ENCODE measurements around the gene EXOC3. TPM values are rescaled to one million over a fixed set of nuclear protein-coding genes. Genes with fewer than 3 reads are reported as not detected.

EXOC3 gene
- total RNA-seq, 1 experiment from 2014 or later: 52.4 TPM

DNA sequence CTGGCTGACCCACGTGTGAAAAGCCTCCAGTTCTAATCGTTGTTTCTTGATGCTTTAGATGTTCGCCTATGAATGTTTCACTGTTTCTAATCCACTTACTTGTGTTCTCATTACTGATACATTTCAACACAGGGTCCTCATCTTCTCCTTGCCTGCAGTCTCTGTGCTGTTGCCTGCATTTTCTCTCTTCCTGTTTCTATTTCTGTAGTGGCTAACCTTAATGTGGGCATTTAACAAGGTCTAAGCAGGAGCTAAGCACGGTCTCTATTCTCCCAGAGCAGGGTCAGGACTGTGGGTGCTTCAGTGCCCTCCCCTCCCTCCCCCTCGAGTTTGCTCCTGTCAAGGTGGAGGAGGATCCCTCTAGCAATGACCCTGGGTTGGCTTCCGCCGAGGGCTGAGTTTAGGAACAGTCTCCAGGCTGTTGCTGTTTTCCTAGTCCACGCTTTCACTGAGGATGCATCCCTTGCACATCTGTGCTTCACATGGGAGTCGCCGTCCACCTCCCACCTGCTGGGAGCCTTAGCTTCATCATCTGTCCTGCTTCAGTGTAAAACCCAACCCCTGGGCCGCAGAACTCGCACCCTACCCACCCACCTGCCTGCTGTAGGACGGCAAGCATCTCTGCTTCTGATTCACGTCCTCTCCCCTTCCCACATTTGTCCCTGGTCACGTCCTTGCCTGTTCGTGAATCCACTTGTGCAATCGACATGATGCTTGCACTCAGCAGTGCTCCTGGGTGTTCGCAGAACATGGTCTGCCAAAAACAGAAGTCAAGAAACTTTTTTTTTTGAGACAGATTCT, 2.4 kb upstream of the EXOC3 start:
- Histone ChIP-seq H2AFZ (ENCODE audit: low read depth, low read length, poor library complexity, severe bottlenecking) (no peak overlapping the region), H3K4me2 (ENCODE audit: low read length) (no peak overlapping the region), H3K79me2 (ENCODE audit: insufficient read depth, low read length) (peaks cover 30% of the 10 kb centered on the region), H3K36me3 (ENCODE audit: control insufficient read depth in 1 of 2, insufficient read depth in 2 of 2, low read length in 2 of 2) (no peaks in the 10 kb centered on the region), H3K9me3 (ENCODE audit: control insufficient read depth in 1 of 2, insufficient read depth in 1 of 2, low read depth in 1 of 2, low read length in 2 of 2) (no peaks in the 10 kb centered on the region), H3K4me3 (replicated peaks in 1 of 2; ENCODE audit: low read depth in 1 of 2, low read length in 2 of 2) (no peak overlapping the region), H3K4me1 (ENCODE audit: control insufficient read depth in 1 of 2, insufficient read depth in 2 of 2, low read length in 2 of 2) (peaks cover 12 to 22% of the 10 kb centered on the region in 2 experiments), H3K27ac (ENCODE audit: low read depth, low read length) (no peak overlapping the region), H3K9me2 (ENCODE audit: insufficient read depth) (no peaks in the 10 kb centered on the region), H4K20me1 (ENCODE audit: insufficient read depth) (0 out of 2 replicates have a peak, but pooled peaks cover 3% of the 10 kb centered on the region), H3K9ac (ENCODE audit: low read length) (no peak overlapping the region), H3K27me3 (ENCODE audit: insufficient read depth, low read length) (no peaks in the 10 kb centered on the region)
- no peak for DNase-seq (ENCODE audit: low read depth, low spot score)
- TF ChIP-seq, protein P1, sequence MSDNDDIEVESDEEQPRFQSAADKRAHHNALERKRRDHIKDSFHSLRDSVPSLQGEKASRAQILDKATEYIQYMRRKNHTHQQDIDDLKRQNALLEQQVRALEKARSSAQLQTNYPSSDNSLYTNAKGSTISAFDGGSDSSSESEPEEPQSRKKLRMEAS (IDR thresholded peaks at IDR 0.05): no peak
- TF ChIP-seq SIN3A (IDR thresholded peaks at IDR 0.05; ENCODE audit: low read depth) (no peak), YY1 (IDR thresholded peaks at IDR 0.05; ENCODE audit: extremely low read depth, insufficient replicate concordance, low read depth, low read length) (no peak), SRF (IDR thresholded peaks at IDR 0.05; ENCODE audit: low read depth) (no peak), ZNF274 (IDR thresholded peaks at IDR 0.05; ENCODE audit: low read depth, low read length) (no peak), RAD21 (IDR thresholded peaks at IDR 0.05; ENCODE audit: low read depth) (no peak), ELF1 (IDR thresholded peaks at IDR 0.05; ENCODE audit: borderline replicate concordance, low read depth) (no peak), ZFX (IDR thresholded peaks at IDR 0.05) (no peak), JUND (IDR thresholded peaks at IDR 0.05) (no peak), CEBPB (IDR thresholded peaks at IDR 0.05; ENCODE audit: low read depth) (no peak), SP1 (IDR thresholded peaks at IDR 0.05; ENCODE audit: low read depth) (no peak), FOSL1 (IDR thresholded peaks at IDR 0.05; ENCODE audit: low read depth) (no peak), CBX3 (IDR thresholded peaks at IDR 0.05; ENCODE audit: low read depth) (no peak)
- TF ChIP-seq, protein P2, sequence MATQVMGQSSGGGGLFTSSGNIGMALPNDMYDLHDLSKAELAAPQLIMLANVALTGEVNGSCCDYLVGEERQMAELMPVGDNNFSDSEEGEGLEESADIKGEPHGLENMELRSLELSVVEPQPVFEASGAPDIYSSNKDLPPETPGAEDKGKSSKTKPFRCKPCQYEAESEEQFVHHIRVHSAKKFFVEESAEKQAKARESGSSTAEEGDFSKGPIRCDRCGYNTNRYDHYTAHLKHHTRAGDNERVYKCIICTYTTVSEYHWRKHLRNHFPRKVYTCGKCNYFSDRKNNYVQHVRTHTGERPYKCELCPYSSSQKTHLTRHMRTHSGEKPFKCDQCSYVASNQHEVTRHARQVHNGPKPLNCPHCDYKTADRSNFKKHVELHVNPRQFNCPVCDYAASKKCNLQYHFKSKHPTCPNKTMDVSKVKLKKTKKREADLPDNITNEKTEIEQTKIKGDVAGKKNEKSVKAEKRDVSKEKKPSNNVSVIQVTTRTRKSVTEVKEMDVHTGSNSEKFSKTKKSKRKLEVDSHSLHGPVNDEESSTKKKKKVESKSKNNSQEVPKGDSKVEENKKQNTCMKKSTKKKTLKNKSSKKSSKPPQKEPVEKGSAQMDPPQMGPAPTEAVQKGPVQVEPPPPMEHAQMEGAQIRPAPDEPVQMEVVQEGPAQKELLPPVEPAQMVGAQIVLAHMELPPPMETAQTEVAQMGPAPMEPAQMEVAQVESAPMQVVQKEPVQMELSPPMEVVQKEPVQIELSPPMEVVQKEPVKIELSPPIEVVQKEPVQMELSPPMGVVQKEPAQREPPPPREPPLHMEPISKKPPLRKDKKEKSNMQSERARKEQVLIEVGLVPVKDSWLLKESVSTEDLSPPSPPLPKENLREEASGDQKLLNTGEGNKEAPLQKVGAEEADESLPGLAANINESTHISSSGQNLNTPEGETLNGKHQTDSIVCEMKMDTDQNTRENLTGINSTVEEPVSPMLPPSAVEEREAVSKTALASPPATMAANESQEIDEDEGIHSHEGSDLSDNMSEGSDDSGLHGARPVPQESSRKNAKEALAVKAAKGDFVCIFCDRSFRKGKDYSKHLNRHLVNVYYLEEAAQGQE (IDR thresholded peaks at IDR 0.05; ENCODE audit: low read depth): no peak
- TF ChIP-seq, protein P3, sequence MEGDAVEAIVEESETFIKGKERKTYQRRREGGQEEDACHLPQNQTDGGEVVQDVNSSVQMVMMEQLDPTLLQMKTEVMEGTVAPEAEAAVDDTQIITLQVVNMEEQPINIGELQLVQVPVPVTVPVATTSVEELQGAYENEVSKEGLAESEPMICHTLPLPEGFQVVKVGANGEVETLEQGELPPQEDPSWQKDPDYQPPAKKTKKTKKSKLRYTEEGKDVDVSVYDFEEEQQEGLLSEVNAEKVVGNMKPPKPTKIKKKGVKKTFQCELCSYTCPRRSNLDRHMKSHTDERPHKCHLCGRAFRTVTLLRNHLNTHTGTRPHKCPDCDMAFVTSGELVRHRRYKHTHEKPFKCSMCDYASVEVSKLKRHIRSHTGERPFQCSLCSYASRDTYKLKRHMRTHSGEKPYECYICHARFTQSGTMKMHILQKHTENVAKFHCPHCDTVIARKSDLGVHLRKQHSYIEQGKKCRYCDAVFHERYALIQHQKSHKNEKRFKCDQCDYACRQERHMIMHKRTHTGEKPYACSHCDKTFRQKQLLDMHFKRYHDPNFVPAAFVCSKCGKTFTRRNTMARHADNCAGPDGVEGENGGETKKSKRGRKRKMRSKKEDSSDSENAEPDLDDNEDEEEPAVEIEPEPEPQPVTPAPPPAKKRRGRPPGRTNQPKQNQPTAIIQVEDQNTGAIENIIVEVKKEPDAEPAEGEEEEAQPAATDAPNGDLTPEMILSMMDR (IDR thresholded peaks at IDR 0.05 in 2 of 3, conservative IDR thresholded peaks at IDR 0.05 in 1 of 3; ENCODE audit: borderline replicate concordance in 1 of 3, insufficient read depth in 1 of 3, low read depth in 2 of 3, low read length in 2 of 3): no peak
- TF ChIP-seq, protein P4, sequence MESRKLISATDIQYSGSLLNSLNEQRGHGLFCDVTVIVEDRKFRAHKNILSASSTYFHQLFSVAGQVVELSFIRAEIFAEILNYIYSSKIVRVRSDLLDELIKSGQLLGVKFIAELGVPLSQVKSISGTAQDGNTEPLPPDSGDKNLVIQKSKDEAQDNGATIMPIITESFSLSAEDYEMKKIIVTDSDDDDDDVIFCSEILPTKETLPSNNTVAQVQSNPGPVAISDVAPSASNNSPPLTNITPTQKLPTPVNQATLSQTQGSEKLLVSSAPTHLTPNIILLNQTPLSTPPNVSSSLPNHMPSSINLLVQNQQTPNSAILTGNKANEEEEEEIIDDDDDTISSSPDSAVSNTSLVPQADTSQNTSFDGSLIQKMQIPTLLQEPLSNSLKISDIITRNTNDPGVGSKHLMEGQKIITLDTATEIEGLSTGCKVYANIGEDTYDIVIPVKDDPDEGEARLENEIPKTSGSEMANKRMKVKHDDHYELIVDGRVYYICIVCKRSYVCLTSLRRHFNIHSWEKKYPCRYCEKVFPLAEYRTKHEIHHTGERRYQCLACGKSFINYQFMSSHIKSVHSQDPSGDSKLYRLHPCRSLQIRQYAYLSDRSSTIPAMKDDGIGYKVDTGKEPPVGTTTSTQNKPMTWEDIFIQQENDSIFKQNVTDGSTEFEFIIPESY (IDR thresholded peaks at IDR 0.05; ENCODE audit: extremely low read depth, insufficient replicate concordance, low read length): no peak
- TF ChIP-seq, protein P5, sequence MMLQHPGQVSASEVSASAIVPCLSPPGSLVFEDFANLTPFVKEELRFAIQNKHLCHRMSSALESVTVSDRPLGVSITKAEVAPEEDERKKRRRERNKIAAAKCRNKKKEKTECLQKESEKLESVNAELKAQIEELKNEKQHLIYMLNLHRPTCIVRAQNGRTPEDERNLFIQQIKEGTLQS (IDR thresholded peaks at IDR 0.05): no peak
- ChIA-PET RAD21 (ENCODE audit: low non-redundant PET in 1 of 2, low total read pairs in 2 of 2, uncharacterized antibody in 2 of 2, unreplicated experiment in 2 of 2) (no interaction called here), POLR2A (no interaction called here), CTCF (interaction anchor here (1.4 kb wide), 1 partner anchor 27 kb away, joined by 3 read pairs; no protein-coding TSS in a partner anchor)
- BruUV-seq (replicated peaks): no TSS peak
- intact Hi-C loops (cut with micrococcal nuclease): loop anchor here (10.0 kb wide), 2 partner anchors 464 to 724 kb away; no protein-coding TSS in a partner anchor
- no peak for ATAC-seq
